Caco-2 (cell line): ENCODE measurements around the gene PLPPR1. TPM values are rescaled to one million over a fixed set of nuclear protein-coding genes. Genes with fewer than 3 reads are reported as not detected.

Experiments
- BruUV-seq: library from RNA; stranded (reverse); fragments of 400-500 nt; replicated peaks from 2 replicates; lab custom pipeline; 2021; lab: Mats Ljungman, UMichigan
- CTCF ChIA-PET: fragments of 300-600 bp; sonication (Branson Sonifier 250); formaldehyde crosslinking; loops from one replicate; lab custom pipeline; 2022; ENCODE audit warnings: antibody characterized with exemption; lab: Charles Lee
- POLR2A ChIA-PET: fragments of 300-600 bp; sonication (Branson Sonifier 250); formaldehyde crosslinking; loops from one replicate; lab custom pipeline; 2022; ENCODE audit warnings: antibody characterized with exemption; lab: Charles Lee
- DNase-seq, 2 experiments: peaks; one replicate each; pipeline versions ENCODE4 v3.0.0 to v3.0.0-alpha.2; 2020 to 2022
- H3K27me3 ChIP-seq: replicated peaks from 2 replicates; pipeline ENCODE4 v1.6.0; 2011; ENCODE audit warnings: low read length; ENCODE audit not compliant: control insufficient read depth, insufficient read depth
- H3K36me3 ChIP-seq: 2 replicates; pipeline ENCODE4 v1.5.1; 2011; ENCODE audit warnings: low read length; ENCODE audit not compliant: control insufficient read depth, insufficient read depth
- H3K4me1 ChIP-seq: fragments of 250-450 bp; sonication (Bioruptor Pico); 2 replicates; pipeline ENCODE4 v1.5.1; 2020; ENCODE audit warnings: mild to moderate bottlenecking
- H3K4me3 ChIP-seq: 2 replicates; pipeline ENCODE4 v1.5.1; 2011; ENCODE audit warnings: low read depth, mild to moderate bottlenecking, control low read depth, low read length
- H3K9me3 ChIP-seq: fragments of 250-450 bp; sonication (Bioruptor Pico); 2 replicates; pipeline ENCODE4 v1.5.1; 2020; ENCODE audit warnings: mild to moderate bottlenecking, moderate library complexity
- H3K27ac Mint-ChIP-seq: one replicate; pipeline ENCODE4 v1.8.0; 2022; ENCODE audit warnings: mixed read lengths; ENCODE audit not compliant: unreplicated experiment
- H3K27me3 Mint-ChIP-seq: one replicate; pipeline ENCODE4 v1.8.0; 2022; ENCODE audit warnings: mixed read lengths; ENCODE audit not compliant: insufficient read depth, unreplicated experiment
- H3K36me3 Mint-ChIP-seq: one replicate; pipeline ENCODE4 v1.8.0; 2022; ENCODE audit warnings: mild to moderate bottlenecking, mixed read lengths; ENCODE audit not compliant: insufficient read depth, unreplicated experiment
- H3K4me1 Mint-ChIP-seq: one replicate; pipeline ENCODE4 v1.8.0; 2022; ENCODE audit warnings: low read depth, mixed read lengths; ENCODE audit not compliant: unreplicated experiment
- H3K4me3 Mint-ChIP-seq: one replicate; pipeline ENCODE4 v1.8.0; 2022; ENCODE audit warnings: mild to moderate bottlenecking, moderate library complexity, mixed read lengths; ENCODE audit not compliant: unreplicated experiment
- H3K9me3 Mint-ChIP-seq: one replicate; pipeline ENCODE4 v1.8.0; 2022; ENCODE audit warnings: mixed read lengths; ENCODE audit not compliant: unreplicated experiment
- CTCF ChIP-seq, 2 experiments: fragments of 200-600 bp in 1 of 2; IDR thresholded peaks; 1 replicate in 1 of 2; 2 replicates in 1 of 2; pipeline versions ENCODE4 v1.5.1 to v1.8.0; 2011 to 2022; ENCODE audit warnings: antibody characterized with exemption in 1 of 2, control low read depth in 1 of 2, inconsistent platforms in 1 of 2, low read depth in 1 of 2, low read length in 1 of 2, mild to moderate bottlenecking in 1 of 2, moderate library complexity in 1 of 2; ENCODE audit not compliant: insufficient read depth in 1 of 2, severe bottlenecking in 1 of 2, unreplicated experiment in 1 of 2
- intact Hi-C: fragments of 100-400 bp; cut with micrococcal nuclease; formaldehyde crosslinking; loops from one replicate; pipeline ENCODE4 v1.10.0; 2022; ENCODE audit not compliant: unreplicated experiment
- total RNA-seq: library from RNA; stranded (reverse); gene quantifications from 2 replicates; pipeline ENCODE4 v1.2.3, GENCODE V29; 2022

PLPPR1 gene
- total RNA-seq, 1 experiment from 2014 or later: not detected

- Mint-ChIP-seq H3K27ac (peak overlapping the region; percentile 67), H3K27me3 (no peaks in the 10 kb centered on the region), H3K36me3 (peaks cover 8% of the 10 kb centered on the region), H3K4me3 (peak overlapping the region; percentile 22), H3K4me1 (peaks cover 7% of the 10 kb centered on the region), H3K9me3 (peaks cover 13% of the 10 kb centered on the region)
- no TSS peak for BruUV-seq
- TF ChIP-seq CTCF (IDR thresholded peaks at IDR 0.05; ENCODE audit: insufficient read depth in 1 of 2, low read depth in 1 of 2, low read length in 1 of 2, severe bottlenecking in 1 of 2, unreplicated experiment in 1 of 2): no peak
- CTCF ChIA-PET: no interaction called here
- POLR2A ChIA-PET: no interaction called here
- intact Hi-C loops: loop anchor here (5.0 kb wide), 1 partner anchor 124 kb away; no protein-coding TSS in a partner anchor
- no peak for DNase-seq
- no peaks in the 10 kb centered on the region for H3K27me3 ChIP-seq
- H3K4me3 ChIP-seq: no peak overlapping the region
- peaks cover 43% of the 10 kb centered on the region for H3K4me1 ChIP-seq
- H3K36me3 ChIP-seq: no peaks in the 10 kb centered on the region
- peaks cover 37% of the 10 kb centered on the region for H3K9me3 ChIP-seq
Measured at GRCh38 chr9:101323129-101323528, 294.6 kb downstream of the PLPPR1 start.

GRCh38 chr9:101324245-101324804 lies 295.8 kb downstream of the PLPPR1 start:
- peaks cover 52% of the 10 kb centered on the region for H3K4me1 ChIP-seq
- DNase-seq: peak in 1 of 2 experiments; percentile 13
- peaks cover 46% of the 10 kb centered on the region for H3K9me3 ChIP-seq
- CTCF ChIA-PET: interaction anchor here (0.9 to 1.3 kb wide), 2 partner anchors 12 to 205 kb away, joined by 3 to 8 read pairs; no protein-coding TSS in a partner anchor
- POLR2A ChIA-PET: no interaction called here
- H3K36me3 ChIP-seq: no peaks in the 10 kb centered on the region
- H3K36me3 Mint-ChIP-seq: peaks cover 8% of the 10 kb centered on the region
- H3K27me3 ChIP-seq: no peaks in the 10 kb centered on the region
- H3K27me3 Mint-ChIP-seq: no peaks in the 10 kb centered on the region
- no TSS peak for BruUV-seq
- no peak for TF ChIP-seq CTCF (IDR thresholded peaks at IDR 0.05; ENCODE audit: insufficient read depth in 1 of 2, low read depth in 1 of 2, low read length in 1 of 2, severe bottlenecking in 1 of 2, unreplicated experiment in 1 of 2)
- peak overlapping the region; percentile 11 for H3K4me3 Mint-ChIP-seq
- peaks cover 7% of the 10 kb centered on the region for H3K4me1 Mint-ChIP-seq
- H3K9me3 Mint-ChIP-seq: peaks cover 24% of the 10 kb centered on the region
- intact Hi-C loops: loop anchor here (1.0 to 5.0 kb wide), 5 partner anchors 30 to 123 kb away; partner anchors contain the start of genes MRPL50 and ZNF189
- H3K4me3 ChIP-seq: no peak overlapping the region
- H3K27ac Mint-ChIP-seq: peak overlapping the region; percentile 15

- intact Hi-C loops: no loop called here
- H3K27ac Mint-ChIP-seq: peak overlapping the region; percentile 15
- peaks cover 8% of the 10 kb centered on the region for H3K36me3 Mint-ChIP-seq
- H3K4me3 Mint-ChIP-seq: no peak overlapping the region
- POLR2A ChIA-PET: no interaction called here
- no peak for DNase-seq
- Histone ChIP-seq H3K36me3 (no peaks in the 10 kb centered on the region), H3K9me3 (peaks cover 50% of the 10 kb centered on the region), H3K4me1 (peaks cover 52% of the 10 kb centered on the region), H3K4me3 (no peak overlapping the region), H3K27me3 (no peaks in the 10 kb centered on the region)
- H3K27me3 Mint-ChIP-seq: no peaks in the 10 kb centered on the region
- no TSS peak for BruUV-seq
- no peak for TF ChIP-seq CTCF (IDR thresholded peaks at IDR 0.05; ENCODE audit: insufficient read depth in 1 of 2, low read depth in 1 of 2, low read length in 1 of 2, severe bottlenecking in 1 of 2, unreplicated experiment in 1 of 2)
- CTCF ChIA-PET: interaction anchor here (1.3 kb wide), 1 partner anchor 13 kb away, joined by 8 read pairs; no protein-coding TSS in a partner anchor
- peaks cover 7% of the 10 kb centered on the region for H3K4me1 Mint-ChIP-seq
- peaks cover 24% of the 10 kb centered on the region for H3K9me3 Mint-ChIP-seq
Measured at GRCh38 chr9:101325053-101325452, 296.5 kb downstream of the PLPPR1 start.
